ENCODE measurements around the gene CDH4. TPM values are rescaled to one million over a fixed set of nuclear protein-coding genes. Genes with fewer than 3 reads are reported as not detected.

The CDH4 gene
- total and polyA plus RNA-seq, 9 of the 15 experiments (the other 6 are each of a cell fraction or from before 2014, with no cell fraction given), result 0.04 TPM; not detected in 8

DNA sequence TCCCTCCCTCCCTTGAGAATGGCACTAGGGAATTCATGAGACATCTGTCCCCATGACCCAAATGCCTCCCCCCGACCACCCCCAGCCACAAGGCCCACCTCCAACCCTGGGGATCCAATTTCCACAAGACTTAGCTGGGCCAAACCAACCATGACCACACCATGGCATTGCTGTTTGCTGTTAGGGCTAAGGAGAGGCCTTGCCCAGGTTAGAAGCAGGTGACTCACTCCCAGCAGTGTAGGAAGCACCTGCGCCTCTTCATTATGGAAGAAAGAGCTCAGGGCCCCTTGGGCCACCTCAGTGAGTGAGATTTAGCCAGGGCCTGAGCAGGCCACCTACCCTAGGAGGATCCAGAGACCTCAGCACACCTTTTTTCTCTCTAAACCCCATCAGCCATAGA lies 475.7 kb downstream of the CDH4 start:
- H3K27ac ChIP-seq (ENCODE audit: extremely low read depth, low read depth, low read length), result no peak overlapping the region
- in situ Hi-C loops (cut with MboI), result no loop called here

DNA sequence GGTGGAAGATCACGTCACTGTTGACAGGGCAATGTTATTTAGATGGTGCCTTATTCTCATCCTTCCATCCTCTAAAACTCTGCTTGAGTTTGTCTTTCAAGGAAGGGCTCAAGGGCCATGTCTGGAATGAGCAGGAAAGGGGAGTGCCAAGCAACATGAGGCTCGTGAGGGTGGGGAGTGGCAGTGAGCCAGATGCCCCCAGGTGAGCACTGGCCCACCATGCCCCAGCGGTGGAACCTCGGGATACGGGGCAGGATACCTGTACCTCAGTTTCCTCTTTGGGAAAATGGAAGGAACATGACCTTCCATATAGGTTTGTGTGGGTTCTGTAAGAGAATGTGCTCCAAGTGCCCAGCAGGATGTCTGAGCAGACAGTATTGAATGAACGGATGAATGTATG lies 476.3 kb downstream of the CDH4 start:
- Histone ChIP-seq H2AFZ (ENCODE audit: low read depth, low read length) (no peak overlapping the region), H3K9me3 (replicated peaks; ENCODE audit: control insufficient read depth, insufficient read depth, low read depth, low read length) (no peaks in the 10 kb centered on the region), H3K9me1 (ENCODE audit: control insufficient read depth, insufficient read depth, low read length) (no peaks in the 10 kb centered on the region), H3K36me3 (ENCODE audit: control insufficient read depth, insufficient read depth, low read length) (no peaks in the 10 kb centered on the region), H3K27me3 (ENCODE audit: control insufficient read depth in 2 of 2, insufficient read depth in 2 of 2, low read length in 2 of 2) (peaks cover 3 to 14% of the 10 kb centered on the region in 2 experiments; a peak in 3 of 5 replicates), H3K4me1 (replicated peaks in 1 of 2; ENCODE audit: control insufficient read depth in 2 of 2, insufficient read depth in 2 of 2, low read length in 2 of 2) (no peaks in the 10 kb centered on the region; a peak in 1 of 5 replicates), H4K20me1 (replicated peaks; ENCODE audit: control insufficient read depth, insufficient read depth, low read length) (no peaks in the 10 kb centered on the region), H3K9ac (ENCODE audit: insufficient read depth in 1 of 2, low read depth in 2 of 2, low read length in 2 of 2) (no peak overlapping the region), H3K4me2 (ENCODE audit: insufficient read depth, low read length) (no peak overlapping the region), H3K79me2 (ENCODE audit: control insufficient read depth, insufficient read depth, low read length) (no peaks in the 10 kb centered on the region), H3K4me3 (no peak overlapping the region), H3K27ac (ENCODE audit: extremely low read depth, low read depth, low read length) (no peak overlapping the region)
- DNase-seq (ENCODE audit: extremely low read depth in 1 of 4, low spot score in 3 of 4) (no peak), FAIRE-seq (no peak), ATAC-seq (no peak)
- in situ Hi-C loops (cut with MboI) (no loop called here), intact Hi-C loops (cut with micrococcal nuclease) (no loop called here)
- POLR2A ChIA-PET, result no interaction called here
- 0% methylated on average over 6 of the region's 6 CpGs for WGBS (ENCODE audit: insufficient coverage, low coverage, missing lambda C conversion rate)
- CTCF ChIA-PET (ENCODE audit: low intra/inter-chr PET ratio), result no interaction called here
- no TSS peak for BruUV-seq (replicated peaks)
- no peak for TF ChIP-seq TCF7 (IDR thresholded peaks at IDR 0.05; ENCODE audit: borderline replicate concordance)
- TF ChIP-seq, protein P1, sequence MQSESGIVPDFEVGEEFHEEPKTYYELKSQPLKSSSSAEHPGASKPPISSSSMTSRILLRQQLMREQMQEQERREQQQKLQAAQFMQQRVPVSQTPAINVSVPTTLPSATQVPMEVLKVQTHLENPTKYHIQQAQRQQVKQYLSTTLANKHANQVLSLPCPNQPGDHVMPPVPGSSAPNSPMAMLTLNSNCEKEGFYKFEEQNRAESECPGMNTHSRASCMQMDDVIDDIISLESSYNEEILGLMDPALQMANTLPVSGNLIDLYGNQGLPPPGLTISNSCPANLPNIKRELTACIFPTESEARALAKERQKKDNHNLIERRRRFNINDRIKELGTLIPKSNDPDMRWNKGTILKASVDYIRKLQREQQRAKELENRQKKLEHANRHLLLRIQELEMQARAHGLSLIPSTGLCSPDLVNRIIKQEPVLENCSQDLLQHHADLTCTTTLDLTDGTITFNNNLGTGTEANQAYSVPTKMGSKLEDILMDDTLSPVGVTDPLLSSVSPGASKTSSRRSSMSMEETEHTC (IDR thresholded peaks at IDR 0.05), result no peak
- TF ChIP-seq KLF13 (tag; IDR thresholded peaks at IDR 0.05; ENCODE audit: borderline replicate concordance, low read depth), result no peak
- no peak for TF ChIP-seq ZNF699 (CRISPR knock-in tag; IDR thresholded peaks at IDR 0.05; ENCODE audit: insufficient replicate concordance)
- TF ChIP-seq, protein P2, sequence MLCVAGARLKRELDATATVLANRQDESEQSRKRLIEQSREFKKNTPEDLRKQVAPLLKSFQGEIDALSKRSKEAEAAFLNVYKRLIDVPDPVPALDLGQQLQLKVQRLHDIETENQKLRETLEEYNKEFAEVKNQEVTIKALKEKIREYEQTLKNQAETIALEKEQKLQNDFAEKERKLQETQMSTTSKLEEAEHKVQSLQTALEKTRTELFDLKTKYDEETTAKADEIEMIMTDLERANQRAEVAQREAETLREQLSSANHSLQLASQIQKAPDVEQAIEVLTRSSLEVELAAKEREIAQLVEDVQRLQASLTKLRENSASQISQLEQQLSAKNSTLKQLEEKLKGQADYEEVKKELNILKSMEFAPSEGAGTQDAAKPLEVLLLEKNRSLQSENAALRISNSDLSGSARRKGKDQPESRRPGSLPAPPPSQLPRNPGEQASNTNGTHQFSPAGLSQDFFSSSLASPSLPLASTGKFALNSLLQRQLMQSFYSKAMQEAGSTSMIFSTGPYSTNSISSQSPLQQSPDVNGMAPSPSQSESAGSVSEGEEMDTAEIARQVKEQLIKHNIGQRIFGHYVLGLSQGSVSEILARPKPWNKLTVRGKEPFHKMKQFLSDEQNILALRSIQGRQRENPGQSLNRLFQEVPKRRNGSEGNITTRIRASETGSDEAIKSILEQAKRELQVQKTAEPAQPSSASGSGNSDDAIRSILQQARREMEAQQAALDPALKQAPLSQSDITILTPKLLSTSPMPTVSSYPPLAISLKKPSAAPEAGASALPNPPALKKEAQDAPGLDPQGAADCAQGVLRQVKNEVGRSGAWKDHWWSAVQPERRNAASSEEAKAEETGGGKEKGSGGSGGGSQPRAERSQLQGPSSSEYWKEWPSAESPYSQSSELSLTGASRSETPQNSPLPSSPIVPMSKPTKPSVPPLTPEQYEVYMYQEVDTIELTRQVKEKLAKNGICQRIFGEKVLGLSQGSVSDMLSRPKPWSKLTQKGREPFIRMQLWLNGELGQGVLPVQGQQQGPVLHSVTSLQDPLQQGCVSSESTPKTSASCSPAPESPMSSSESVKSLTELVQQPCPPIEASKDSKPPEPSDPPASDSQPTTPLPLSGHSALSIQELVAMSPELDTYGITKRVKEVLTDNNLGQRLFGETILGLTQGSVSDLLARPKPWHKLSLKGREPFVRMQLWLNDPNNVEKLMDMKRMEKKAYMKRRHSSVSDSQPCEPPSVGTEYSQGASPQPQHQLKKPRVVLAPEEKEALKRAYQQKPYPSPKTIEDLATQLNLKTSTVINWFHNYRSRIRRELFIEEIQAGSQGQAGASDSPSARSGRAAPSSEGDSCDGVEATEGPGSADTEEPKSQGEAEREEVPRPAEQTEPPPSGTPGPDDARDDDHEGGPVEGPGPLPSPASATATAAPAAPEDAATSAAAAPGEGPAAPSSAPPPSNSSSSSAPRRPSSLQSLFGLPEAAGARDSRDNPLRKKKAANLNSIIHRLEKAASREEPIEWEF (CRISPR knock-in tag; IDR thresholded peaks at IDR 0.05), result no peak

More for the DNA sequence above, 475.7 kb downstream of the CDH4 start:
- Histone ChIP-seq H3K9ac (ENCODE audit: insufficient read depth in 1 of 2, low read depth in 2 of 2, low read length in 2 of 2) (no peak overlapping the region), H3K27me3 (ENCODE audit: control insufficient read depth in 2 of 2, insufficient read depth in 2 of 2, low read length in 2 of 2) (peaks cover 0 to 10% of the 10 kb centered on the region in 2 experiments; a peak in 1 of 5 replicates), H3K79me2 (ENCODE audit: control insufficient read depth, insufficient read depth, low read length) (no peaks in the 10 kb centered on the region), H3K4me1 (replicated peaks in 1 of 2; ENCODE audit: control insufficient read depth in 2 of 2, insufficient read depth in 2 of 2, low read length in 2 of 2) (no peaks in the 10 kb centered on the region; a peak in 1 of 5 replicates), H3K36me3 (ENCODE audit: control insufficient read depth, insufficient read depth, low read length) (no peaks in the 10 kb centered on the region), H2AFZ (ENCODE audit: low read depth, low read length) (no peak overlapping the region), H3K4me3 (no peak overlapping the region), H3K4me2 (ENCODE audit: insufficient read depth, low read length) (no peak overlapping the region), H4K20me1 (replicated peaks; ENCODE audit: control insufficient read depth, insufficient read depth, low read length) (no peaks in the 10 kb centered on the region), H3K9me1 (ENCODE audit: control insufficient read depth, insufficient read depth, low read length) (no peaks in the 10 kb centered on the region), H3K9me3 (replicated peaks; ENCODE audit: control insufficient read depth, insufficient read depth, low read depth, low read length) (no peaks in the 10 kb centered on the region)
- ChIA-PET POLR2A (no interaction called here), CTCF (ENCODE audit: low intra/inter-chr PET ratio) (no interaction called here)
- BruUV-seq (replicated peaks), result no TSS peak
- 8% methylated on average over 2 of the region's 2 CpGs for WGBS (ENCODE audit: insufficient coverage, low coverage, missing lambda C conversion rate)
- DNase-seq (ENCODE audit: extremely low read depth in 1 of 4, low spot score in 3 of 4) (no peak), ATAC-seq (no peak), FAIRE-seq (no peak)
- TF ChIP-seq STAT5A (IDR thresholded peaks at IDR 0.05; ENCODE audit: borderline replicate concordance, low read length) (no peak), ZNF696 (CRISPR knock-in tag; conservative IDR thresholded peaks at IDR 0.05) (no peak), SOX6 (IDR thresholded peaks at IDR 0.05) (no peak), CBX5 (IDR thresholded peaks at IDR 0.05; ENCODE audit: borderline replicate concordance, low read depth) (no peak), GABPB2 (CRISPR knock-in tag; conservative IDR thresholded peaks at IDR 0.05) (no peak)
- intact Hi-C loops (cut with micrococcal nuclease), result no loop called here
